BE2C (cell line): ENCODE measurements around the gene LARP4B.
A peak's percentile ranks its signal among the peaks of the same experiment; 100 is the strongest.

Experiments used
- DNase-seq: peaks from one replicate; pipeline ENCODE4 v3.0.0-alpha.2; 2020
- H3K27me3 ChIP-seq: fragments of 250-450 bp; sonication (Bioruptor Pico); 2 replicates; pipeline ENCODE4 v1.5.1; 2020; ENCODE audit warnings: mild to moderate bottlenecking
- H3K36me3 ChIP-seq: fragments of 250-450 bp; sonication (Bioruptor Pico); 2 replicates; pipeline ENCODE4 v1.5.1; 2020; ENCODE audit warnings: mild to moderate bottlenecking
- H3K4me1 ChIP-seq: fragments of 250-450 bp; sonication (Bioruptor Pico); 2 replicates; pipeline ENCODE4 v1.5.1; 2020
- H3K4me3 ChIP-seq: 2 replicates; pipeline ENCODE4 v1.5.1; 2011; ENCODE audit warnings: low read depth, low read length
- H3K9me3 ChIP-seq: fragments of 250-450 bp; sonication (Bioruptor Pico); 2 replicates; pipeline ENCODE4 v1.5.1; 2020
- TF ChIP-seq, protein P1 (sequence below): IDR thresholded peaks from 2 replicates; pipeline ENCODE4 v1.5.1; 2012; ENCODE audit warnings: mild to moderate bottlenecking, low read depth, low read length

LARP4B gene

DNA sequence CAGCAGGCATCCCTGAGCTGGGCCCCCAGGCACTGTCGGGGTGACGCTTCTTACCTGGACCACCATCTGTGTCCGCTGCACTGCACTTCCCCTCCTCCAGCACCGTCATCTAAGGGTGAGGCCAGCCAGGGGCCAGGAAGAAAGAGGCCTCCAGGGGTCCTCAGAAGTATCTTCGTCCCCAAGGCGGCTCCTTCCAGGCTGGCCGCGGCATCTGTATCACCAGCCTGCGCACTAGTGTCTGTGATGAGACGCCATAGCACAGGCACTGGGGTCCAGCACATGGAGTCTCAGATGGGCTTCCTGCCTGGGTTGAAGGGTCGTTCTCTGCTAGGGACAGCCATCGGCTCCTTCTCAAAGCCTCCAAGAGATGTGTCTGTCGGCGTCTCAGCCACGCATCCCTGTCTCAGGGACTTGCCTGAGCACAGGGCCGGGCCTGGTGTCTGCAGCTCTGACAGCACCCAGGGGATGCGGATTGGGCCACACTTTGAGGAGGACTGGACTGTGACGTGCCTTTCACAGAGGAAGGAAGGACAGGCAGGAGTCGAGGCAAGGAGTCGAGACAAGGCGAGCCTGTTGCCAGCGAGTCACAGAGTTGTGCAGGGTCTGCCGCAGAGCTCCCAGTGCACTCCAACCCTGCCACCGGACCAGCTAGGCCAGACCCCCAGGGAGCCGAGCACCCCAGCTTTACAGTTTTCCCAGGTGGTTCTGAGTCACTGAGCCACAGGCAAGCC, 140.5 kb downstream of the LARP4B start:
- no peak for DNase-seq
- H3K4me3 ChIP-seq = no peak overlapping the region
- H3K36me3 ChIP-seq = no peaks in the 10 kb centered on the region

DNA sequence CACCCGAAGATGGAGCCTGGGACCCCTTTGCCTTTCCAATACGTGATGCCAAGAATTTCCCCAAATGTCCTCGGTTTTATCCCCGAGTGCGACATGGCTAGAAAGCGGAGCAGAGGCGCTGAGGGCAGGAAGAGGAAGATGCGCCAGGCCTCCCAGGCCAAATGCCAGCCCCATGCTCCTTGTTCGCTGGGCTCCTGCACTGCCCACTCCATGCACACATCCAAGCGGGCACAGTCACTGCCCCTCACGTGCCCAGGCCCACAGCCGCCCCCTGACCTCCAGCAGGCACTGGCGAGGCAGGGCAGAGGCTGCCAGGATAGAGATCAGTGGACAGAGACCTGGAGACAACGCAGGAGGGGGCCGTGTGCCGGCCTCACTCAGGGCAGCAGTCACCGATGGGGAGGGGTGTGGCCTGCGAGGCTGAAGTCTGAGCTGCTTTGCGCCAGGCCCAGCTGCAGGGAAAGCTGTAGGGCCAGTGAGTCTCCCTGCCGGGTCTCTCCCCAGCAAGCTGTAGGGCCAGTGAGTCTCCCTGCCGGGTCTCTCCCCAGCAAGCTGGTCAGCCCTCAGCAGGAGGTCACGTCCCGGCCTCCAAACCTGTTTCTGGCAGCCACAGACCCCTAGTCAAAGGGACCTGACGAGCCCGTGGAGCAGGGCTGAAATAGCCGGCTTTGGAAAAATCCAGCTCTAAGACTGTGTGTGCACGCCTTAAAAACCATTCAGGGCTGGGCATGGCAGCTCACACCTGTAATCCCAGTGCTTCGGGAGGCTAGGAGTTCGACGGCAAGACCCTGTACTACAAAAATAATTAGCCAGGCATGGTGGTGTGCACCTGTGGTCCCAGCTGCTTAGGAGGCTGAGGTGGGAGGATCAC, 141.4 kb downstream of the LARP4B start:
- TF ChIP-seq, protein P1, sequence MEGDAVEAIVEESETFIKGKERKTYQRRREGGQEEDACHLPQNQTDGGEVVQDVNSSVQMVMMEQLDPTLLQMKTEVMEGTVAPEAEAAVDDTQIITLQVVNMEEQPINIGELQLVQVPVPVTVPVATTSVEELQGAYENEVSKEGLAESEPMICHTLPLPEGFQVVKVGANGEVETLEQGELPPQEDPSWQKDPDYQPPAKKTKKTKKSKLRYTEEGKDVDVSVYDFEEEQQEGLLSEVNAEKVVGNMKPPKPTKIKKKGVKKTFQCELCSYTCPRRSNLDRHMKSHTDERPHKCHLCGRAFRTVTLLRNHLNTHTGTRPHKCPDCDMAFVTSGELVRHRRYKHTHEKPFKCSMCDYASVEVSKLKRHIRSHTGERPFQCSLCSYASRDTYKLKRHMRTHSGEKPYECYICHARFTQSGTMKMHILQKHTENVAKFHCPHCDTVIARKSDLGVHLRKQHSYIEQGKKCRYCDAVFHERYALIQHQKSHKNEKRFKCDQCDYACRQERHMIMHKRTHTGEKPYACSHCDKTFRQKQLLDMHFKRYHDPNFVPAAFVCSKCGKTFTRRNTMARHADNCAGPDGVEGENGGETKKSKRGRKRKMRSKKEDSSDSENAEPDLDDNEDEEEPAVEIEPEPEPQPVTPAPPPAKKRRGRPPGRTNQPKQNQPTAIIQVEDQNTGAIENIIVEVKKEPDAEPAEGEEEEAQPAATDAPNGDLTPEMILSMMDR = no peak
- Histone ChIP-seq H3K4me1 (no peaks in the 10 kb centered on the region; the same call in 1 of the 2 replicates), H3K4me3 (peak overlapping the region; percentile 22), H3K27me3 (no peaks in the 10 kb centered on the region), H3K36me3 (no peaks in the 10 kb centered on the region), H3K9me3 (no peaks in the 10 kb centered on the region)
- DNase-seq = no peak

More for the DNA sequence above, 140.5 kb downstream of the LARP4B start:
- Histone ChIP-seq H3K4me1 (no peaks in the 10 kb centered on the region; the same call in 1 of the 2 replicates), H3K27me3 (no peaks in the 10 kb centered on the region), H3K9me3 (no peaks in the 10 kb centered on the region)
- TF ChIP-seq, protein P1 = no peak

- Histone ChIP-seq H3K4me3 (peak overlapping the region; percentile 37), H3K27me3 (no peaks in the 10 kb centered on the region), H3K36me3 (no peaks in the 10 kb centered on the region), H3K4me1 (no peaks in the 10 kb centered on the region), H3K9me3 (no peaks in the 10 kb centered on the region)
- TF ChIP-seq, protein P1 = peak; percentile 71
- peak; percentile 85 for DNase-seq
Measured at GRCh38 chr10:788796-789748, 142.4 kb downstream of the LARP4B start.

DNA sequence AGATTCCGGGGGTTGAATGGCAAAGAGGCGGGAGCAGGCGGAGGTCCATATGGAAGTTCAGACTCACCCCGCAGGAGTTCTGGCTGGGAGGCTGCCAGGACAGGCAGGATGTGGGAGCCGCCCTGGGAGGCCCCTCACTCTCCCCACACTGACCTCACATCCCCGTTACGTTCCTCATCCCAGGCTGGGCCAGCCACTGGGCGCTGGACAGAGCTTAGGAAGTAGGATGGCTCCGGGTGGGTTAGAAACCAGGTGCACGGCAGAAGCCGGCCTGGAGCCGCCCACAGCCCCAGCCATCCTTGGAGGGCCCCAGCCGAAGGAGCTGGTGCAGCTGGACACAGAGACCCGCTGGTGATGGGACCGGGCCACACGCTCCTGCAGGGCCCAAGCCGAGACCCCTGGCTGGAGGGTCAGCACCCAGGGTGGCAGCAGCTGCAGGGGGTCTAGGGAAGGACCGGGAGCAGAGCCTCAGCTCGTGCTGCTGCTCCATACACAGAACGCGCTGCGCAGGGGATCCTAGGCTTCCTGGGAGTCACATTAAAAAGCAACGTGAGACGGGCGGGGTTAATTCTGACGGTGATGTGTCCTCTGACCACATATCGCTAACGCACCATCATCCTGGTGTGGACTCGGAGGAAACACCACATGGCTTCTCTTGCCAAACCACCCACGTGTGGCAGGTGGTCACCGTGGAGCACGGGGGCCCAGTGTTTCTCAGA, 143.4 kb downstream of the LARP4B start:
- H3K27me3 ChIP-seq = no peaks in the 10 kb centered on the region
- DNase-seq = no peak
- TF ChIP-seq, protein P1 = no peak

DNA sequence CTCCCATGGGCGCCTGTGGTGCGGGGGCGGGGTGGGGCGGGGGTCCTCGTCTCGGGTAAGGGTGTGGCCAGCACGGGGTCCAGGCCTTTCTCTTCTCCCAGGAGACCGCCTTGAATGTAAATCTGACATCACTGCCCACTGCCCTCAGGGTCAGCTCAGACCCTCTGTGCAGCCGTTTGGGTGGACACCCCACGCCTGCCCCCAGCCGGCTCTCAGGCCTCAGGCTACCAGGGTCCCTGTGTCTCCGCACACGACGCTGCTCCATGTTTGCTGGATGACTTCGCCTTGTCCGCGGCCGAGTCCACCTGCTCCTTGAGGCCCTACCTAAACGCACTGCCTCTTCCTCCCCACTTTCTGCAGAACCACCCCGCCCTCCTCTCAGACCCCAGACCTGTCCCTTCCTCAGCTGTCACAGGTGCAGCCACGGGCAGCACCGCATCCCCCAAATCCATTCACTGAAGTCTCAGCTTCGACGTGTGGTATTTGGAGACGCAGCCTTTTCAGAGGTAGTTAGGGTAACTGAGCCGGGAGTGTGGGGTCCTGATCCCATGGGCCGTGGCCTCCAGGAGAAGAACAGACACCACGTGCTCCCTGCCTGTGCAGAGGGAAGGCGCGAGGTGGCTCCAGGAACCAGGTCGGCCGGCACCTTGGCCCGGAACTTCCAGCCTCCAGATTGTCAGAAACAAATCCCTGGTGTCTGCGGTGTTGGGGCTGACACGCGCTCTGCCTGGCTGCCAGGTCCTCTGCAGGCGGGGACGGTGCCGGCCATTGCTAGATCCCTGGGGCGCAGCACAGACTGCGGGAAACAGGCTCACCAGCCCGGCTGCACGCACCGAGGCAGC, 144.7 kb downstream of the LARP4B start:
- H3K9me3 ChIP-seq = no peaks in the 10 kb centered on the region
- H3K27me3 ChIP-seq = no peaks in the 10 kb centered on the region
- DNase-seq = no peak
- no peak overlapping the region for H3K4me3 ChIP-seq
- no peaks in the 10 kb centered on the region for H3K4me1 ChIP-seq
- H3K36me3 ChIP-seq = no peaks in the 10 kb centered on the region
- TF ChIP-seq, protein P1 = no peak

More for the DNA sequence above, 143.4 kb downstream of the LARP4B start:
- no peaks in the 10 kb centered on the region for H3K9me3 ChIP-seq
- H3K36me3 ChIP-seq = no peaks in the 10 kb centered on the region
- no peak overlapping the region for H3K4me3 ChIP-seq
- no peaks in the 10 kb centered on the region for H3K4me1 ChIP-seq
